Panc1 (cell line): ENCODE data around the gene CFAP45.

Experiments used
- CTCF ChIP-seq: fragments of 450-650 bp; IDR thresholded peaks from 2 replicates; pipeline ENCODE4 v1.5.1; 2017; ENCODE audit warnings: mild to moderate bottlenecking
- POLR2AphosphoS5 ChIP-seq: IDR thresholded peaks from 2 replicates; pipeline ENCODE4 v1.6.1; 2012; ENCODE audit warnings: mild to moderate bottlenecking, low read depth, low read length, moderate library complexity
- TCF7L2 ChIP-seq: IDR thresholded peaks from 2 replicates; pipeline ENCODE4 v1.6.1; 2011; ENCODE audit warnings: mild to moderate bottlenecking, low read depth, low read length, inconsistent platforms

- TF ChIP-seq CTCF, result no peak
- TF ChIP-seq POLR2AphosphoS5, result no peak
- TF ChIP-seq TCF7L2, result no peak
Observed at GRCh38 chr1:159943278-159943640, 43.3 kb upstream of the CFAP45 start.
